ENCODE measurements around the gene SUDS3. TPM values are rescaled to one million over a fixed set of nuclear protein-coding genes. Genes with fewer than 3 reads are reported as not detected.

Gene SUDS3
- total RNA-seq, 2 experiments from 2014 or later, result 17.5 to 22.0 TPM

DNA sequence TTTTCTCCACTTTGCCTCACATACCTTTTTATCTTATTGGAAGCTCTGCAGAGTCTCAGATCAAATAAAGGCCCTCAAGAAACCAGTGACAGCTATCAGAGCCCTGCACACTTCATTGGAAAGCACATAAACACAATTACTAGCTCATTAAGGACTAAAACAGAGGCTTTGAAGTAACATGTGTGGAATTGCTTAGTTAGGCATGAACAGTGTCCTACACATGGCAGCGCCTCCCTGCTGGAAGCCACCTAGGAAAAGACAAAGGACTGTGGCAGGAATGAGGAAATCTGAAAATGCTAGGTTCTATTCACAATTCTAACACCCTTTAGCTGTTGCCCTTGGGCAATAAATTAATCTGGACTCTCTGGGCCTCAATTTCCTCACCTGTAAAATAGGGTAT, 89.4 kb downstream of the SUDS3 start:
- TF ChIP-seq, protein P1, sequence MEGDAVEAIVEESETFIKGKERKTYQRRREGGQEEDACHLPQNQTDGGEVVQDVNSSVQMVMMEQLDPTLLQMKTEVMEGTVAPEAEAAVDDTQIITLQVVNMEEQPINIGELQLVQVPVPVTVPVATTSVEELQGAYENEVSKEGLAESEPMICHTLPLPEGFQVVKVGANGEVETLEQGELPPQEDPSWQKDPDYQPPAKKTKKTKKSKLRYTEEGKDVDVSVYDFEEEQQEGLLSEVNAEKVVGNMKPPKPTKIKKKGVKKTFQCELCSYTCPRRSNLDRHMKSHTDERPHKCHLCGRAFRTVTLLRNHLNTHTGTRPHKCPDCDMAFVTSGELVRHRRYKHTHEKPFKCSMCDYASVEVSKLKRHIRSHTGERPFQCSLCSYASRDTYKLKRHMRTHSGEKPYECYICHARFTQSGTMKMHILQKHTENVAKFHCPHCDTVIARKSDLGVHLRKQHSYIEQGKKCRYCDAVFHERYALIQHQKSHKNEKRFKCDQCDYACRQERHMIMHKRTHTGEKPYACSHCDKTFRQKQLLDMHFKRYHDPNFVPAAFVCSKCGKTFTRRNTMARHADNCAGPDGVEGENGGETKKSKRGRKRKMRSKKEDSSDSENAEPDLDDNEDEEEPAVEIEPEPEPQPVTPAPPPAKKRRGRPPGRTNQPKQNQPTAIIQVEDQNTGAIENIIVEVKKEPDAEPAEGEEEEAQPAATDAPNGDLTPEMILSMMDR (IDR thresholded peaks at IDR 0.05), result no peak
- Mint-ChIP-seq H3K36me3 (ENCODE audit: low read depth) (no peaks in the 10 kb centered on the region), H3K4me3 (no peak overlapping the region), H3K27ac (no peak overlapping the region), H3K4me1 (ENCODE audit: low read depth) (no peaks in the 10 kb centered on the region), H3K9me3 (peaks cover 3% of the 10 kb centered on the region), H3K27me3 (peaks cover 13% of the 10 kb centered on the region)
- H3K4me3 ChIP-seq (ENCODE audit: low read length), result no peak overlapping the region
- ATAC-seq (ENCODE audit: poor library complexity) (no peak), DNase-seq (no peak)
- no peaks in the 10 kb centered on the region for H3K36me3 ChIP-seq (ENCODE audit: insufficient read depth, low read length)
- H3K27me3 ChIP-seq (ENCODE audit: control insufficient read depth in 1 of 2, insufficient read depth in 2 of 2, low read length in 2 of 2), result no peaks in the 10 kb centered on the region
- POLR2A ChIA-PET, result no interaction called here
- H3K27ac ChIP-seq (ENCODE audit: low read depth in 1 of 2, low read length in 2 of 2), result no peak overlapping the region
- no peaks in the 10 kb centered on the region for H3K9me3 ChIP-seq (ENCODE audit: control insufficient read depth in 1 of 2, insufficient read depth in 1 of 2, low read length in 2 of 2)
- no peaks in the 10 kb centered on the region for H3K4me1 ChIP-seq (ENCODE audit: insufficient read depth, low read length)
- intact Hi-C loops (cut with DNase I, micrococcal nuclease), result no loop called here
- CTCF ChIA-PET, result no interaction called here

Other genes starting within 250 kb of the SUDS3 start
- 100 to 1,000 TPM; 116 to 119 TPM for gene PEBP1, start 240.4 kb upstream of the SUDS3 start, total RNA-seq
- gene TAOK3, start 3.6 kb upstream of the SUDS3 start, total RNA-seq, result 10 to 100 TPM; 53.5 to 56.6 TPM